GM18951 (cell line): Measurements from ENCODE around the gene MED31.
"Not testable (repeated sequence)": the region's sequence is repeated elsewhere in the genome, so short reads cannot be mapped to it uniquely, and the experiment has no call there.

Experiments
- POLR2A ChIP-seq: IDR thresholded peaks from 4 replicates; pipeline ENCODE4 v1.6.1; 2011; ENCODE audit warnings: mild to moderate bottlenecking; ENCODE audit not compliant: insufficient read length, insufficient read depth; ENCODE audit errors: extremely low read depth
- in situ Hi-C: fragments of 300-500 bp; cut with MboI; formaldehyde crosslinking; loops from one replicate; pipeline ENCODE4 v1.12.0; 2022; ENCODE audit warnings: low sequenced_read_pairs, mixed read lengths, inconsistent platforms; ENCODE audit not compliant: unreplicated experiment

Gene MED31

GRCh38 chr17:6608321-6608720, 43.1 kb downstream of the MED31 start:
- in situ Hi-C loops, result no loop called here
- TF ChIP-seq POLR2A, result no peak

GRCh38 chr17:6605142-6605541, 46.3 kb downstream of the MED31 start:
- in situ Hi-C loops, result no loop called here
- no peak for TF ChIP-seq POLR2A

GRCh38 chr17:6603744-6604325, 47.6 kb downstream of the MED31 start:
- no peak for TF ChIP-seq POLR2A

GRCh38 chr17:6602141-6602540, 49.3 kb downstream of the MED31 start:
- in situ Hi-C loops, result no loop called here
- no peak for TF ChIP-seq POLR2A

More at GRCh38 chr17:6603744-6604325, 47.6 kb downstream of the MED31 start:
- in situ Hi-C loops, result no loop called here

- in situ Hi-C loops, result no loop called here
- no peak for TF ChIP-seq POLR2A
Measured at GRCh38 chr17:6599364-6599763, 52.0 kb downstream of the MED31 start.

- in situ Hi-C loops, result no loop called here
- TF ChIP-seq POLR2A, result no peak
Measured at GRCh38 chr17:6597727-6598126, 53.7 kb downstream of the MED31 start.

- in situ Hi-C loops, result no loop called here
- TF ChIP-seq POLR2A, result no peak
Measured at GRCh38 chr17:6596941-6597340, 54.5 kb downstream of the MED31 start.

GRCh38 chr17:6596511-6596910, 54.9 kb downstream of the MED31 start:
- TF ChIP-seq POLR2A, result no peak
- in situ Hi-C loops, result no loop called here

GRCh38 chr17:6596081-6596480, 55.3 kb downstream of the MED31 start:
- in situ Hi-C loops, result no loop called here
- no peak for TF ChIP-seq POLR2A

GRCh38 chr17:6593371-6593770, 58.0 kb downstream of the MED31 start:
- in situ Hi-C loops, result not testable (repeated sequence)
